Gastrocnemius medialis (tissue), 4 donors: Measurements from ENCODE around the gene ALMS1. TPM values are rescaled to one million over a fixed set of nuclear protein-coding genes. Genes with fewer than 3 reads are reported as not detected.

Experiments
- ATAC-seq, 2 donors: fragments of 150-250 bp; one replicate each; pipeline ENCODE4 v1.9.1; 2016
- DNase-seq, 2 donors: peaks; one replicate each; pipeline ENCODE4 v3.0.0-alpha.2; 2019
- H3K27ac ChIP-seq, 4 donors: fragments of 200-600 bp; sonication (generic); 1 replicate in 1 of 4; 2 replicates in 3 of 4; pipeline ENCODE4 v1.5.1; 2016 to 2018; ENCODE audit warnings: mild to moderate bottlenecking in 2 of 4, moderate library complexity in 1 of 4
- H3K27me3 ChIP-seq, 3 donors: fragments of 200-600 bp; sonication (generic) in 2 of 3; 1 replicate in 1 of 3; 2 replicates in 2 of 3; pipeline versions ENCODE4 v1.5.1 to v1.6.0; 2016 to 2019; ENCODE audit warnings: mild to moderate bottlenecking in 1 of 3, moderate library complexity in 1 of 3
- H3K36me3 ChIP-seq, 2 donors: fragments of 200-600 bp; sonication (generic) in 1 of 2; one replicate each; pipeline ENCODE4 v1.5.1; 2017 to 2018
- H3K4me1 ChIP-seq, 2 donors: fragments of 200-600 bp; sonication (generic) in 1 of 2; one replicate each; pipeline ENCODE4 v1.5.1; 2016 to 2017; ENCODE audit warnings: mild to moderate bottlenecking in 2 of 2
- H3K4me3 ChIP-seq, 4 donors: fragments of 200-600 bp; sonication (generic) in 3 of 4; 1 replicate in 1 of 4; 2 replicates in 3 of 4; pipeline ENCODE4 v1.5.1; 2016 to 2019; ENCODE audit warnings: mild to moderate bottlenecking in 2 of 4
- H3K9me3 ChIP-seq, 3 donors: fragments of 200-600 bp; sonication (generic) in 2 of 3; 1 replicate in 1 of 3; 2 replicates in 2 of 3; pipeline ENCODE4 v1.5.1; 2016 to 2019
- POLR2A ChIP-seq, 2 donors: fragments of 450-650 bp; IDR thresholded peaks; one replicate each; pipeline ENCODE4 v1.6.1; 2017; ENCODE audit warnings: antibody characterized with exemption in 2 of 2, mild to moderate bottlenecking in 2 of 2, moderate library complexity in 2 of 2
- in situ Hi-C, 4 donors: fragments of 200-750 bp; cut with MboI; loops; one replicate each; pipeline versions ENCODE4 v1.15.0 to v1.8.0; 2017; ENCODE audit warnings: low sequenced_read_pairs in 4 of 4
- intact Hi-C: fragments of 100-400 bp; cut with DNase I; formaldehyde crosslinking; loops from one replicate; pipeline ENCODE4 v1.15.1; 2023; ENCODE audit warnings: low total_unique reads
- total RNA-seq, 4 donors: library from RNA; depleted of rRNA; stranded (reverse); fragments of >200 nt; gene quantifications; one replicate each; pipeline versions ENCODE4 v1.1.0 to v1.2.3, GENCODE V29; 2016
- TF ChIP-seq, protein P1 (sequence below), 5 experiments: fragments of 450-650 bp in 3 of 5; fragments of 200-600 bp in 2 of 5; sonication (generic) in 2 of 5; IDR thresholded peaks in 4 of 5; conservative IDR thresholded peaks in 1 of 5; 1 replicate in 4 of 5; 2 replicates in 1 of 5; pipeline ENCODE4 v1.5.1; 2016 to 2019; ENCODE audit warnings: antibody characterized with exemption in 5 of 5, mild to moderate bottlenecking in 3 of 5, moderate library complexity in 3 of 5

The ALMS1 gene
- total RNA-seq, 4 donors from 2014 or later = 10.0 to 18.1 (median 13.9) TPM

GRCh38 chr2:73406996-73407395 is 21.4 kb downstream of the ALMS1 start:
- in situ Hi-C loops = no loop called here
- TF ChIP-seq, protein P1, sequence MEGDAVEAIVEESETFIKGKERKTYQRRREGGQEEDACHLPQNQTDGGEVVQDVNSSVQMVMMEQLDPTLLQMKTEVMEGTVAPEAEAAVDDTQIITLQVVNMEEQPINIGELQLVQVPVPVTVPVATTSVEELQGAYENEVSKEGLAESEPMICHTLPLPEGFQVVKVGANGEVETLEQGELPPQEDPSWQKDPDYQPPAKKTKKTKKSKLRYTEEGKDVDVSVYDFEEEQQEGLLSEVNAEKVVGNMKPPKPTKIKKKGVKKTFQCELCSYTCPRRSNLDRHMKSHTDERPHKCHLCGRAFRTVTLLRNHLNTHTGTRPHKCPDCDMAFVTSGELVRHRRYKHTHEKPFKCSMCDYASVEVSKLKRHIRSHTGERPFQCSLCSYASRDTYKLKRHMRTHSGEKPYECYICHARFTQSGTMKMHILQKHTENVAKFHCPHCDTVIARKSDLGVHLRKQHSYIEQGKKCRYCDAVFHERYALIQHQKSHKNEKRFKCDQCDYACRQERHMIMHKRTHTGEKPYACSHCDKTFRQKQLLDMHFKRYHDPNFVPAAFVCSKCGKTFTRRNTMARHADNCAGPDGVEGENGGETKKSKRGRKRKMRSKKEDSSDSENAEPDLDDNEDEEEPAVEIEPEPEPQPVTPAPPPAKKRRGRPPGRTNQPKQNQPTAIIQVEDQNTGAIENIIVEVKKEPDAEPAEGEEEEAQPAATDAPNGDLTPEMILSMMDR (IDR thresholded peaks at IDR 0.05 in 4 of 5, conservative IDR thresholded peaks at IDR 0.05 in 1 of 5) = no peak
- no peak for TF ChIP-seq POLR2A (IDR thresholded peaks at IDR 0.05)
- ATAC-seq (no peak), DNase-seq (no peak)
- intact Hi-C loops = no loop called here
- no peaks in the 10 kb centered on the region for H3K36me3 ChIP-seq
- no peak overlapping the region for H3K27ac ChIP-seq
- H3K4me1 ChIP-seq = no peaks in the 10 kb centered on the region
- H3K9me3 ChIP-seq = no peaks in the 10 kb centered on the region
- no peak overlapping the region for H3K4me3 ChIP-seq
- no peaks in the 10 kb centered on the region for H3K27me3 ChIP-seq

DNA sequence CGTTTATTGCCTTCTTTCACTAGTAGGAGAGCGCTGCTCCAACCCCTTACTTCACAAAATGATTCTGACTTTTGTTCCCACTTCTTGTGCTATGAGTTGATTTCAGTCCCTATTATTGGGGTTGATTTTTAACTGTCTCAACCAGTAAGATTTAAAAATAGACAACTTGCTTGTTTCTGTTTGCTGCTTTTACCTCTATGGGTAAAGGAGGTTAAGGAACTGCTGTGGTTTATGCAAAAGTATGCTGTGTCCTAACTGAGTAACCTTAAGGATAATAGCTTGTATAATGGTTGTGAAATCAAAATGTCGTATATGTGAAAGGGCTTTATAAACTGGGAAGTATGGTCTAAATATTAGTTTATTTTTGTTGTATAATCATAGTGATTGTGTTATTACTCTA is 22.6 kb downstream of the ALMS1 start:
- Histone ChIP-seq H3K4me3 (no peak overlapping the region), H3K36me3 (no peaks in the 10 kb centered on the region), H3K27me3 (no peaks in the 10 kb centered on the region), H3K4me1 (no peaks in the 10 kb centered on the region), H3K27ac (no peak overlapping the region), H3K9me3 (no peaks in the 10 kb centered on the region)
- intact Hi-C loops (no loop called here), in situ Hi-C loops (no loop called here)
- DNase-seq = no peak
- ATAC-seq = no peak
- TF ChIP-seq POLR2A (IDR thresholded peaks at IDR 0.05) = no peak
- TF ChIP-seq, protein P1 (IDR thresholded peaks at IDR 0.05 in 4 of 5, conservative IDR thresholded peaks at IDR 0.05 in 1 of 5) = no peak

DNA sequence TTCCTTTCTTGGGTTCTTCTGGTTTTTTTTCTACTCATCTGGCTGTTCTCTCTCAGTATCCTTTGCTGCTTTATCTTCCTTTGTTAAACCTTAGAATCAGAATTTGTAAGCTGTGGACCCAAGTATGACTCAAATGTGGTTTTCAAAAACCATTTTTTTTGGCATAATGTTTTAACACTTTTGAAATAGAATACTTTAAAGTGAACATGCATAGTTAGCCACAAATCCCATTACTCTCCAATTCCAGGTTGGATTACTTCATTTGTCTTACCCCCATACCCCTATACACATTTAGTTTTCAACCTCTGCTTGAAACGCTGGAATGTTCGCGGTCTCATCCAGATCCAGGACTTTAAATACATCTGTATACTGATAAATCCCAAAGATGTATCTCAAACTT is 29.1 kb downstream of the ALMS1 start:
- intact Hi-C loops = no loop called here
- peaks cover 0 to 10% of the 10 kb centered on the region in 2 donors for H3K4me1 ChIP-seq
- H3K27ac ChIP-seq = no peak overlapping the region
- in situ Hi-C loops = no loop called here
- no peaks in the 10 kb centered on the region for H3K27me3 ChIP-seq
- TF ChIP-seq, protein P1 (IDR thresholded peaks at IDR 0.05 in 4 of 5, conservative IDR thresholded peaks at IDR 0.05 in 1 of 5) = no peak
- no peak for DNase-seq
- no peak overlapping the region for H3K4me3 ChIP-seq
- no peaks in the 10 kb centered on the region for H3K36me3 ChIP-seq
- no peaks in the 10 kb centered on the region for H3K9me3 ChIP-seq
- no peak for ATAC-seq

- H3K4me3 ChIP-seq = no peak overlapping the region
- H3K27me3 ChIP-seq = no peaks in the 10 kb centered on the region
- DNase-seq (no peak), ATAC-seq (no peak)
- no peaks in the 10 kb centered on the region for H3K9me3 ChIP-seq
- TF ChIP-seq, protein P1 (IDR thresholded peaks at IDR 0.05 in 4 of 5, conservative IDR thresholded peaks at IDR 0.05 in 1 of 5) = no peak
- no peak for TF ChIP-seq POLR2A (IDR thresholded peaks at IDR 0.05)
- no peaks in the 10 kb centered on the region for H3K36me3 ChIP-seq
- H3K27ac ChIP-seq = no peak overlapping the region
- in situ Hi-C loops (no loop called here), intact Hi-C loops (no loop called here)
- peaks cover 0 to 10% of the 10 kb centered on the region in 2 donors for H3K4me1 ChIP-seq
These were observed 30.3 kb downstream of the ALMS1 start for GRCh38 chr2:73415906-73416305.

- H3K4me3 ChIP-seq = no peak overlapping the region
- H3K27me3 ChIP-seq = no peaks in the 10 kb centered on the region
- TF ChIP-seq POLR2A (IDR thresholded peaks at IDR 0.05) = no peak
- TF ChIP-seq, protein P1 (IDR thresholded peaks at IDR 0.05 in 4 of 5, conservative IDR thresholded peaks at IDR 0.05 in 1 of 5) = no peak
- H3K4me1 ChIP-seq = peaks cover 0 to 10% of the 10 kb centered on the region in 2 donors
- peak; percentile 12 to 47 for DNase-seq
- no peaks in the 10 kb centered on the region for H3K9me3 ChIP-seq
- in situ Hi-C loops = no loop called here
- H3K36me3 ChIP-seq = no peaks in the 10 kb centered on the region
- ATAC-seq = peak; percentile 52 to 94
- H3K27ac ChIP-seq = no peak overlapping the region
- intact Hi-C loops = no loop called here
These were observed 32.7 kb downstream of the ALMS1 start for GRCh38 chr2:73418343-73418742.
